ENCODE data around the gene HTR2A.

Gene HTR2A

DNA sequence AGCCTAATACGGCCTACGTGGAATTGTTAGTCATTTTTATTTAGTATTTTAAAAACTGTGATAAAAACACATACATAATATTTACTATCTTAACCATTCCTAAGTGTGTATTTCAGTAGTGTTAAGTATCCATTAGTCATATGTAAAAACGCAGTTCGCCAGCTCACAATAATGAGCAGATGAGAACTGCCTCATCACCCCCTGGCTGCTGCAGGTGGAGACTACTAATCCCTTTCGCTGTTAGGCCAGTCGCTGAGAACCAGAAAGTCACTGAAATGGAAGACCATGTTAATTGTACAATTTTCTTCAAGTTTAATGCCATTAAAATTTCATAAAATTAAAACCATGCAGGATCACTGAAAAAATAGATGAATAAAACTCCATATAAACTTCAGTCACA, 101.5 kb downstream of the HTR2A start:
- peak overlapping the region; percentile 92 to 94 for H3K4me3 Mint-ChIP-seq
- no peaks in the 10 kb centered on the region for H3K27me3 Mint-ChIP-seq
- no peaks in the 10 kb centered on the region for H3K36me3 Mint-ChIP-seq (ENCODE audit: insufficient read depth)
- H3K4me1 Mint-ChIP-seq (ENCODE audit: low read depth in 2 of 2) = peaks cover 19 to 25% of the 10 kb centered on the region in 2 donors
- no peaks in the 10 kb centered on the region for H3K9me3 Mint-ChIP-seq
- no peak for DNase-seq
- H3K27ac Mint-ChIP-seq = no peak overlapping the region
- ATAC-seq (replicated peaks) = no peak

DNA sequence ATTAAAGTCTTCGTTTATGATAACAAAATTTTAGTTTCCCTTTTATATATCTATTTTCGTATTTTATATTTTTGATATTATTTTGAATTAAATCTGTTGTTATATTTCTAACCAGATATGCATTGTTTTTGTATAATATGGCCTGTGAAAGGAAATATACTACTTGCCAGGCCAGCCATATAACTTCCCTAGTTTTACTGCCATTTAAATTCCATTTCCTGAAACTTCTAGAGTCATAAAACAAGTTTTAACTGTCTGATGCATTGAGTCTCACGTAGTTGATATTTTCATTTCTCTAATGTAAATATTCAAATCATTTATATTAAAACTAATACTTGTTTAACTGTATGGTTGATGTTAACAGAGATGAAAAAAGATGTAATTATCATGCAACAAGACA, 113.3 kb downstream of the HTR2A start:
- Mint-ChIP-seq H3K4me3 (no peak overlapping the region), H3K4me1 (ENCODE audit: low read depth in 2 of 2) (peaks cover 0 to 23% of the 10 kb centered on the region in 2 donors), H3K27me3 (no peaks in the 10 kb centered on the region), H3K36me3 (ENCODE audit: insufficient read depth) (peaks cover 49% of the 10 kb centered on the region), H3K9me3 (no peaks in the 10 kb centered on the region), H3K27ac (no peak overlapping the region)
- ATAC-seq (replicated peaks) (no peak), DNase-seq (no peak)

DNA sequence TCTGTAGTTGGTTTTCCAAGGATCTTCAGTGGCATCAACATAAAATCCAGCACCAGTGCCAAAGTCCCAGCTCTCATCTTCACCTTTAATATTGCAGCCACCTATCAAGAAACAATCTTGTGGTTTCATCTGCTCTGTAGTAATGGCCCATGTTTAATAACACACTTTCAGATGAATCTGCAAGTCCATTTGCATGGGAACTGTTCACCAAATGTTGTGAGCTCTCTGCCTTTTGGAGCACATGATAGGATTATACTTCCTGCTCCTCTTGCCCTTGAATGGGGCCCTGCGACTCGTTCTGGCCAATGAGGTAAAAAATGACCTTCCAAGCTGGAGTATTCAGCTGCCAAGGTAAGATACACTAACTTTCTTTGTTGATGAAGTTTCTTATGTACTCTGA, 114.2 kb downstream of the HTR2A start:
- no peak overlapping the region for H3K4me3 Mint-ChIP-seq
- no peak for DNase-seq
- H3K36me3 Mint-ChIP-seq (ENCODE audit: insufficient read depth) = peaks cover 48% of the 10 kb centered on the region
- no peaks in the 10 kb centered on the region for H3K27me3 Mint-ChIP-seq
- H3K4me1 Mint-ChIP-seq (ENCODE audit: low read depth in 2 of 2) = peaks cover 0 to 18% of the 10 kb centered on the region in 2 donors
- no peak overlapping the region for H3K27ac Mint-ChIP-seq
- no peaks in the 10 kb centered on the region for H3K9me3 Mint-ChIP-seq
- ATAC-seq (replicated peaks) = no peak

DNA sequence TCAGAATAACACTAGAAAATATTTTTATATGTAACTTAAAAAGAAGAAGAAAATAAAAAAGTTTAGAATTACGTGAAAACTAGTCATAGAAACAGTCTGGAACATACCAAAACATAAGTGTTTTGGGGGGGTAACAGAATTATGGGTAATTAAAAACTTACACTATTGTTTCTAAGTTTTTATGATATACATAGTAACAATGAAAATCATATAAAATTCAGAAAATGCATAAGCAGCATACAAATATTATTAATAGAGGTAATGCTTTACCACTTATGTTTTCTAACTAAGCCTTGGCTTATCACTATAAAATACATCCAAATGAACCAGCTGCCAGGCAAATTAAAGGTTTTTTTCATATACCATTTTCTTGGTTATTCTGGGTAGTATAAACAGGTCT, 114.8 kb downstream of the HTR2A start:
- no peaks in the 10 kb centered on the region for H3K9me3 Mint-ChIP-seq
- H3K36me3 Mint-ChIP-seq (ENCODE audit: insufficient read depth) = peaks cover 47% of the 10 kb centered on the region
- ATAC-seq (replicated peaks) = no peak

More for the DNA sequence above, 114.8 kb downstream of the HTR2A start:
- no peaks in the 10 kb centered on the region for H3K27me3 Mint-ChIP-seq
- H3K4me3 Mint-ChIP-seq = no peak overlapping the region
- no peak overlapping the region for H3K27ac Mint-ChIP-seq
- DNase-seq = no peak
- H3K4me1 Mint-ChIP-seq (ENCODE audit: low read depth in 2 of 2) = peaks cover 0 to 14% of the 10 kb centered on the region in 2 donors

Data from effector memory CD8-positive, alpha-beta T cell (primary cell).